Neuronal stem cell (in vitro differentiated cells): ENCODE results near the gene KCNN4.

Source experiments
- DNase-seq: peaks from one replicate; pipeline ENCODE4 v3.0.0-alpha.2; 2013; ENCODE audit warnings: low spot score
- H2AFZ ChIP-seq: one replicate; pipeline ENCODE4 v1.6.1; 2013; ENCODE audit warnings: mild to moderate bottlenecking, low read length, inconsistent platforms
- H2AK5ac ChIP-seq: 2 replicates; pipeline ENCODE4 v1.6.1; 2013; ENCODE audit warnings: low read depth, mild to moderate bottlenecking, inconsistent platforms, low read length, moderate library complexity, mixed read lengths
- H2BK120ac ChIP-seq: 2 replicates; pipeline ENCODE4 v1.6.1; 2013; ENCODE audit warnings: low read depth, mild to moderate bottlenecking, inconsistent platforms, low read length, moderate library complexity, mixed read lengths
- H2BK12ac ChIP-seq: one replicate; pipeline ENCODE4 v1.6.1; 2013; ENCODE audit warnings: low read length, inconsistent platforms
- H2BK15ac ChIP-seq: 2 replicates; pipeline ENCODE4 v1.6.1; 2013; ENCODE audit warnings: mild to moderate bottlenecking, low read length, inconsistent platforms, mixed read lengths
- H2BK5ac ChIP-seq: one replicate; pipeline ENCODE4 v1.6.1; 2013; ENCODE audit warnings: inconsistent platforms, mild to moderate bottlenecking, low read length, moderate library complexity
- H3K14ac ChIP-seq: one replicate; pipeline ENCODE4 v1.6.1; 2013; ENCODE audit warnings: low read length, inconsistent platforms
- H3K18ac ChIP-seq: 2 replicates; pipeline ENCODE4 v1.6.1; 2013; ENCODE audit warnings: low read length, inconsistent platforms
- H3K23ac ChIP-seq: 2 replicates; pipeline ENCODE4 v1.6.1; 2013; ENCODE audit warnings: low read depth, mild to moderate bottlenecking, mixed read lengths, low read length, inconsistent platforms; ENCODE audit not compliant: poor library complexity
- H3K27ac ChIP-seq: replicated peaks from 3 replicates; pipeline ENCODE4 v1.5.1; 2013; ENCODE audit warnings: low read length, inconsistent platforms
- H3K27me3 ChIP-seq, 3 experiments: 2 replicates each; pipeline ENCODE4 v1.6.1; 2013; ENCODE audit warnings: low read length in 3 of 3, mild to moderate bottlenecking in 2 of 3, inconsistent platforms in 1 of 3, low read depth in 1 of 3, mixed read lengths in 1 of 3, moderate library complexity in 1 of 3; ENCODE audit not compliant: control insufficient read depth in 3 of 3, insufficient read depth in 3 of 3
- H3K36me3 ChIP-seq, 2 donors: replicated peaks in 1 of 2; 2 replicates each; pipeline ENCODE4 v1.6.1; 2013; ENCODE audit warnings: low read length in 2 of 2; ENCODE audit not compliant: control insufficient read depth in 2 of 2, insufficient read depth in 2 of 2
- H3K4ac ChIP-seq: 2 replicates; pipeline ENCODE4 v1.6.1; 2013; ENCODE audit warnings: inconsistent platforms, mild to moderate bottlenecking, low read length, moderate library complexity
- H3K4me1 ChIP-seq, 2 donors: 1 replicate in 1 of 2; 2 replicates in 1 of 2; pipeline ENCODE4 v1.6.1; 2013; ENCODE audit warnings: low read length in 2 of 2, low read depth in 1 of 2; ENCODE audit not compliant: control insufficient read depth in 2 of 2, insufficient read depth in 1 of 2
- H3K4me2 ChIP-seq: one replicate; pipeline ENCODE4 v1.6.1; 2013; ENCODE audit warnings: mild to moderate bottlenecking, low read length, inconsistent platforms; ENCODE audit not compliant: insufficient read depth, poor library complexity, severe bottlenecking
- H3K4me3 ChIP-seq, 2 donors: 2 replicates each; pipeline ENCODE4 v1.5.1; 2013; ENCODE audit warnings: low read length in 2 of 2, mild to moderate bottlenecking in 2 of 2, inconsistent platforms in 1 of 2, moderate library complexity in 1 of 2
- H3K79me1 ChIP-seq: one replicate; pipeline ENCODE4 v1.6.1; 2013; ENCODE audit warnings: low read depth, mild to moderate bottlenecking, inconsistent platforms, low read length, moderate library complexity
- H3K9ac ChIP-seq: one replicate; pipeline ENCODE4 v1.6.1; 2013; ENCODE audit warnings: mild to moderate bottlenecking, low read depth, low read length, inconsistent platforms; ENCODE audit not compliant: poor library complexity
- H3K9me3 ChIP-seq, 2 donors: replicated peaks in 1 of 2; 2 replicates each; pipeline versions ENCODE3 to v1.6.1; 2013; ENCODE audit warnings: low read length in 2 of 2, mild to moderate bottlenecking in 2 of 2, inconsistent platforms in 1 of 2, low read depth in 1 of 2, mixed read lengths in 1 of 2, moderate library complexity in 1 of 2; ENCODE audit not compliant: control insufficient read depth in 2 of 2, insufficient read depth in 1 of 2
- H4K8ac ChIP-seq: one replicate; pipeline ENCODE4 v1.6.1; 2013; ENCODE audit warnings: low read depth, mild to moderate bottlenecking, inconsistent platforms, low read length, moderate library complexity
- H4K91ac ChIP-seq: one replicate; pipeline ENCODE4 v1.6.1; 2013; ENCODE audit warnings: low read length, low read depth, mild to moderate bottlenecking, inconsistent platforms; ENCODE audit not compliant: poor library complexity
- WGBS, 2 donors: extraction: QIAGEN DNeasy Blood & Tissue Kit; methylation state at CpG; one replicate each; pipeline ENCODE4 v1.1.7; 2013; ENCODE audit warnings: missing lambda C conversion rate in 2 of 2, mixed read lengths in 1 of 2; ENCODE audit not compliant: insufficient read length in 2 of 2, insufficient replicate concordance in 1 of 2; ENCODE audit errors: extremely low coverage in 2 of 2; 5-methylcytosine and 5-hydroxymethylcytosine counted together

KCNN4 gene

GRCh38 chr19:43774103-43774939 is 6.5 kb downstream of the KCNN4 start:
- Histone ChIP-seq H3K18ac (peak overlapping the region; percentile 92), H3K27ac (no peak overlapping the region), H2AK5ac (no peak overlapping the region), H3K36me3 (no peaks in the 10 kb centered on the region), H3K23ac (peak overlapping the region; percentile 37), H4K91ac (no peak overlapping the region), H2AFZ (peak overlapping the region; percentile 84), H2BK5ac (peak overlapping the region; percentile 80), H2BK15ac (no peak overlapping the region), H3K79me1 (no peaks in the 10 kb centered on the region), H3K4me2 (peak overlapping the region; percentile 94), H2BK120ac (peak overlapping the region; percentile 21), H3K4ac (no peak overlapping the region), H3K9me3 (peaks cover 2 to 5% of the 10 kb centered on the region in 2 donors), H3K4me1 (peaks cover 14 to 15% of the 10 kb centered on the region in 2 donors), H3K9ac (peak overlapping the region; percentile 83), H3K4me3 (peak overlapping the region; percentile 18 to 77), H2BK12ac (no peak overlapping the region), H3K27me3 (peaks cover 3 to 70% (median 45%) of the 10 kb centered on the region in 3 experiments), H4K8ac (no peak overlapping the region), H3K14ac (peak overlapping the region; percentile 3)
- WGBS, 2 donors: no CpG with 5 or more reads among the region's 63 CpGs
- DNase-seq: peak; percentile 57

GRCh38 chr19:43773725-43774102 is 7.1 kb downstream of the KCNN4 start:
- Histone ChIP-seq H4K91ac (no peak overlapping the region), H2BK120ac (peak overlapping the region; percentile 21), H3K4me3 (peak overlapping the region in 1 of 2 donors; percentile 77), H2AK5ac (no peak overlapping the region), H3K27ac (no peak overlapping the region), H3K79me1 (no peaks in the 10 kb centered on the region), H3K4ac (no peak overlapping the region), H3K18ac (peak overlapping the region; percentile 92), H3K27me3 (peaks cover 3 to 74% (median 45%) of the 10 kb centered on the region in 3 experiments), H2BK15ac (no peak overlapping the region), H4K8ac (no peak overlapping the region), H3K4me1 (peaks cover 14 to 15% of the 10 kb centered on the region in 2 donors), H3K23ac (no peak overlapping the region), H3K4me2 (peak overlapping the region; percentile 94), H2BK12ac (no peak overlapping the region), H3K14ac (no peak overlapping the region), H2AFZ (peak overlapping the region; percentile 84), H3K36me3 (no peaks in the 10 kb centered on the region), H3K9ac (peak overlapping the region; percentile 83), H2BK5ac (peak overlapping the region; percentile 80), H3K9me3 (peaks cover 2 to 5% of the 10 kb centered on the region in 2 donors)
- no CpG with 5 or more reads among the region's 5 CpGs for WGBS, 2 donors
- DNase-seq: no peak

GRCh38 chr19:43769256-43769655 is 11.5 kb downstream of the KCNN4 start:
- no peak overlapping the region for H2BK12ac ChIP-seq
- H3K4me2 ChIP-seq: no peak overlapping the region
- H2BK15ac ChIP-seq: no peak overlapping the region
- H2AFZ ChIP-seq: no peak overlapping the region
- no peak overlapping the region for H4K91ac ChIP-seq
- no peak overlapping the region for H3K9ac ChIP-seq
- H3K36me3 ChIP-seq: no peaks in the 10 kb centered on the region
- H3K79me1 ChIP-seq: no peaks in the 10 kb centered on the region
- H3K27me3 ChIP-seq: peaks cover 2 to 58% (median 28%) of the 10 kb centered on the region in 3 experiments
- peak overlapping the region; percentile 12 for H3K23ac ChIP-seq
- WGBS, 2 donors: no CpG with 5 or more reads among the region's 14 CpGs
- H3K4ac ChIP-seq: no peak overlapping the region
- H4K8ac ChIP-seq: no peak overlapping the region
- peak overlapping the region in 1 of 2 donors; percentile 39 for H3K4me3 ChIP-seq
- DNase-seq: no peak
- H2BK120ac ChIP-seq: no peak overlapping the region
- peaks cover 4 to 8% of the 10 kb centered on the region in 2 donors for H3K4me1 ChIP-seq
- no peak overlapping the region for H3K18ac ChIP-seq
- no peak overlapping the region for H3K14ac ChIP-seq
- H2BK5ac ChIP-seq: no peak overlapping the region
- H2AK5ac ChIP-seq: peak overlapping the region; percentile 47
- H3K9me3 ChIP-seq: peaks cover 2 to 5% of the 10 kb centered on the region in 2 donors
- H3K27ac ChIP-seq: no peak overlapping the region

GRCh38 chr19:43768273-43769050 is 12.3 kb downstream of the KCNN4 start:
- H2AFZ ChIP-seq: no peak overlapping the region
- no peak overlapping the region for H2BK120ac ChIP-seq
- H2AK5ac ChIP-seq: no peak overlapping the region
- no peak overlapping the region for H4K8ac ChIP-seq
- no peak for DNase-seq
- H3K23ac ChIP-seq: no peak overlapping the region
- H3K4me1 ChIP-seq: peaks cover 0 to under 1% of the 10 kb centered on the region in 2 donors
- H2BK12ac ChIP-seq: no peak overlapping the region
- WGBS, 2 donors: no CpG with 5 or more reads among the region's 15 CpGs
- H3K14ac ChIP-seq: no peak overlapping the region
- no peak overlapping the region for H3K18ac ChIP-seq
- H3K79me1 ChIP-seq: no peaks in the 10 kb centered on the region
- no peak overlapping the region for H3K4ac ChIP-seq
- no peak overlapping the region for H3K4me2 ChIP-seq
- H3K36me3 ChIP-seq: no peaks in the 10 kb centered on the region
- no peak overlapping the region for H2BK15ac ChIP-seq
- peaks cover 0 to 5% of the 10 kb centered on the region in 2 donors for H3K9me3 ChIP-seq
- H3K4me3 ChIP-seq: no peak overlapping the region
- no peak overlapping the region for H3K27ac ChIP-seq
- H4K91ac ChIP-seq: no peak overlapping the region
- H2BK5ac ChIP-seq: no peak overlapping the region
- no peak overlapping the region for H3K9ac ChIP-seq
- peaks cover 0 to 50% (median 20%) of the 10 kb centered on the region in 3 experiments for H3K27me3 ChIP-seq
